K562 (cell line): ENCODE data around the gene MACF1. TPM values are rescaled to one million over a fixed set of nuclear protein-coding genes. Genes with fewer than 3 reads are reported as not detected.

Source experiments
- ATAC-seq: fragments of 200-7000 bp; cut with Tn5 transposase; 3 replicates; pipeline ENCODE4 v1.9.1; 2020; ENCODE audit warnings: moderate library complexity
- BruUV-seq: library from RNA; stranded (reverse); fragments of 400-500 nt; replicated peaks from 2 replicates; lab custom pipeline; 2021; lab: Mats Ljungman, UMichigan
- CTCF ChIA-PET: fragments of 300-600 bp; formaldehyde crosslinking; extraction: SDS; loops from one replicate; lab custom pipeline; 2021; ENCODE audit warnings: low intra/inter-chr PET ratio; lab: Yijun Ruan, JAX
- POLR2A ChIA-PET: fragments of 300-600, 350-650 bp; sonication (Branson Sonifier 250); formaldehyde crosslinking; extraction: SDS; loops from one replicate; lab custom pipeline; 2021; ENCODE audit warnings: antibody characterized with exemption, inconsistent platforms; lab: Yijun Ruan, JAX
- DNase-seq, 4 experiments: peaks; one replicate each; pipeline versions ENCODE4 v3.0.0 to v3.0.0-alpha.2; 2011 to 2018; ENCODE audit warnings: low spot score in 3 of 4, mixed read lengths in 3 of 4; ENCODE audit errors: extremely low read depth in 1 of 4
- FAIRE-seq: peaks from 2 replicates; lab custom pipeline; 2011; peaks lifted over from hg19 to GRCh38; lab: Jason Lieb, UNC
- H2AFZ ChIP-seq: 2 replicates; pipeline ENCODE4 v1.6.0; 2011; ENCODE audit warnings: low read depth, low read length, control low read depth, inconsistent platforms
- H3K27ac ChIP-seq: fragments of 200-600 bp; 3 replicates; pipeline ENCODE4 v1.8.0; 2011; ENCODE audit warnings: low read depth, mild to moderate bottlenecking, control low read depth, inconsistent platforms, low read length, moderate library complexity, mixed read lengths; ENCODE audit errors: extremely low read depth
- H3K27me3 ChIP-seq, 2 experiments: fragments of 300-600 bp in 1 of 2; 2 replicates in 1 of 2; 3 replicates in 1 of 2; pipeline versions ENCODE4 v1.6.0 to v1.8.0; 2011; ENCODE audit warnings: inconsistent platforms in 2 of 2, low read length in 2 of 2, mild to moderate bottlenecking in 1 of 2, mixed read lengths in 1 of 2, moderate library complexity in 1 of 2; ENCODE audit not compliant: control insufficient read depth in 2 of 2, insufficient read depth in 2 of 2
- H3K36me3 ChIP-seq: fragments of 300-600 bp; 3 replicates; pipeline ENCODE4 v1.8.0; 2011; ENCODE audit warnings: mild to moderate bottlenecking, low read length, inconsistent platforms; ENCODE audit not compliant: control insufficient read depth, insufficient read depth
- H3K4me1 ChIP-seq, 2 experiments: fragments of 200-600 bp in 1 of 2; replicated peaks in 1 of 2; 2 replicates in 1 of 2; 3 replicates in 1 of 2; pipeline versions ENCODE4 v1.5.1 to v1.8.0; 2011; ENCODE audit warnings: inconsistent platforms in 2 of 2, low read length in 2 of 2, mild to moderate bottlenecking in 1 of 2, mixed read lengths in 1 of 2, moderate library complexity in 1 of 2; ENCODE audit not compliant: control insufficient read depth in 2 of 2, insufficient read depth in 2 of 2
- H3K4me2 ChIP-seq: 2 replicates; pipeline ENCODE4 v1.6.1; 2011; ENCODE audit warnings: low read length, control low read depth, inconsistent platforms, mixed read lengths; ENCODE audit not compliant: insufficient read depth
- H3K4me3 ChIP-seq: fragments of 200-600 bp; sonication (generic), shearing (Covaris generic); 2 replicates; pipeline ENCODE4 v1.5.1; 2016; ENCODE audit warnings: control low read depth, inconsistent platforms
- H3K79me2 ChIP-seq: fragments of 200-600 bp; 3 replicates; pipeline ENCODE4 v1.8.0; 2011; ENCODE audit warnings: low read length, inconsistent platforms; ENCODE audit not compliant: control insufficient read depth, insufficient read depth
- H3K9ac ChIP-seq, 2 experiments: 2 replicates each; pipeline versions ENCODE4 v1.6.0 to v1.6.1; 2011; ENCODE audit warnings: low read depth in 2 of 2, low read length in 2 of 2, control low read depth in 1 of 2, inconsistent platforms in 1 of 2, mild to moderate bottlenecking in 1 of 2, mixed read lengths in 1 of 2; ENCODE audit not compliant: insufficient read depth in 1 of 2
- H3K9me1 ChIP-seq: one replicate; pipeline ENCODE4 v1.6.0; 2011; ENCODE audit warnings: inconsistent platforms, mild to moderate bottlenecking, low read length, moderate library complexity; ENCODE audit not compliant: control insufficient read depth, insufficient read depth
- H3K9me3 ChIP-seq: replicated peaks from 2 replicates; pipeline ENCODE4 v1.5.1; 2011; ENCODE audit warnings: low read depth, low read length, inconsistent platforms; ENCODE audit not compliant: control insufficient read depth, insufficient read depth
- H4K20me1 ChIP-seq: replicated peaks from 2 replicates; pipeline ENCODE4 v1.6.1; 2011; ENCODE audit warnings: low read length, inconsistent platforms, mixed read lengths; ENCODE audit not compliant: control insufficient read depth, insufficient read depth
- RBFOX2 ChIP-seq: fragments of 200-400 bp; formaldehyde crosslinking; IDR thresholded peaks from 2 replicates; pipeline ENCODE4 v1.6.1; 2017; ENCODE audit warnings: low read depth, mild to moderate bottlenecking, low read length, moderate library complexity
- SIX5 ChIP-seq, 2 experiments: IDR thresholded peaks; 2 replicates each; pipeline ENCODE4 v1.6.1; 2011; ENCODE audit warnings: low read length in 2 of 2, borderline replicate concordance in 1 of 2, low read depth in 1 of 2, mild to moderate bottlenecking in 1 of 2, moderate library complexity in 1 of 2; ENCODE audit not compliant: insufficient read depth in 1 of 2
- ZNF282 ChIP-seq: sonication (generic); formaldehyde crosslinking; IDR thresholded peaks from 2 replicates; pipeline ENCODE4 v1.8.1; 2023; ENCODE audit warnings: missing genetic modification reagents
- WGBS: fragments of 100-300 bp; shearing (Covaris generic); methylation state at CpG from one replicate; pipeline ENCODE4 v1.1.6; 2016; ENCODE audit warnings: low coverage, mixed read lengths; ENCODE audit not compliant: insufficient coverage; ENCODE audit errors: missing lambda C conversion rate; 5-methylcytosine and 5-hydroxymethylcytosine counted together
- in situ Hi-C: fragments of 300-500 bp; cut with MboI; formaldehyde crosslinking; loops from 4 replicates; pipeline ENCODE4 v1.15.0; 2018; ENCODE audit warnings: inconsistent platforms, mixed read lengths
- intact Hi-C: fragments of 100-400 bp; cut with micrococcal nuclease; formaldehyde crosslinking; loops from 2 replicates; pipeline ENCODE4 v1.14.2; 2022
- polyA plus RNA-seq, 8 experiments: library from polyadenylated mRNA; depleted of rRNA in 4 of 8; stranded (reverse) in 5 of 8; unstranded in 3 of 8; fragments of >200 nt; fragmentation: Nextera tagmentation in 2 of 8; fragmentation: Illumina TruSeq in 1 of 8; extraction: Ambion mirVana in 2 of 8; extraction: Trizol in 1 of 8; gene quantifications; 2 replicates each; pipeline versions ENCODE4 v1.2.1 to v1.2.3, GENCODE V29; 2011 to 2014; ENCODE audit warnings: inconsistent platforms in 1 of 8, missing spikeins in 1 of 8
- total RNA-seq, 7 experiments: library from RNA; depleted of rRNA in 6 of 7; stranded (reverse); fragments of >200 nt in 6 of 7; fragmentation: Illumina TruSeq in 2 of 7; extraction: Trizol in 2 of 7; gene quantifications; 2 replicates each; pipeline versions ENCODE4 v1.2.1 to v1.2.3, GENCODE V29; 2011 to 2021; ENCODE audit warnings: low replicate concordance in 1 of 7
- TF ChIP-seq, protein P1 (sequence below): fragments of 150-350 bp; conservative IDR thresholded peaks from 2 replicates; pipeline ENCODE4 v1.6.1; 2014; ENCODE audit warnings: low read length
- TF ChIP-seq, protein P2 (sequence below): fragments of 450-650 bp; formaldehyde crosslinking; IDR thresholded peaks from 2 replicates; pipeline ENCODE4 v1.4.0; 2020; ENCODE audit warnings: mild to moderate bottlenecking, moderate library complexity

The MACF1 gene
- total and polyA plus RNA-seq, 9 of the 15 experiments (the other 6 are each of a cell fraction or from before 2014, with no cell fraction given), result 13.2 to 232 (median 112) TPM

DNA sequence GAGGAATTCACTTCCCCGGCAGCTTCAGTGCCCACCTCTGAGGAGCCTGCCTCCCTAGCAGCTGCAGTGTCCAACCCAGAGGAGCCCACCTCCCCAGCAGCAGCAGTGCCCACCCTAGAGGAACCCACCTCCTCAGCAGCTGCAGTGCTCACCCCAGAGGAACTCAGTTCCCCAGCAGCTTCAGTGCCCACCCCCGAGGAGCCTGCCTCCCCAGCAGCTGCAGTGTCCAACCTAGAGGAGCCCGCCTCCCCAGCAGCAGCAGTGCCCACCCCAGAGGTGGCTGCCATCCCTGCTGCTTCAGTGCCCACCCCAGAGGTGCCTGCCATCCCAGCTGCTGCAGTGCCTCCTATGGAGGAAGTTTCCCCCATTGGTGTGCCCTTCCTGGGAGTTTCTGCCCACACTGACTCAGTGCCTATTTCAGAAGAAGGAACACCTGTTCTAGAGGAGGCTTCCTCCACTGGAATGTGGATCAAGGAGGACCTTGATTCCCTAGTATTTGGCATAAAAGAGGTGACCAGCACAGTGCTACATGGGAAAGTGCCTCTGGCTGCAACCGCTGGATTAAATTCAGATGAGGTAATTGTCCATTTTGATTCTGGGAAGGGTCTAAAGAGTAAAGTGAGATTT is 209.5 kb downstream of the MACF1 start:
- Histone ChIP-seq H3K27me3 (no peaks in the 10 kb centered on the region), H4K20me1 (peaks cover 14% of the 10 kb centered on the region), H3K9ac (peak overlapping the region in 1 of 2 experiments; percentile 39; a peak in 2 of 4 replicates), H2AFZ (no peak overlapping the region), H3K9me3 (no peaks in the 10 kb centered on the region), H3K9me1 (no peaks in the 10 kb centered on the region), H3K4me3 (no peak overlapping the region), H3K27ac (no peak overlapping the region), H3K79me2 (peaks cover 68% of the 10 kb centered on the region), H3K36me3 (peaks cover 59% of the 10 kb centered on the region), H3K4me2 (no peak overlapping the region), H3K4me1 (peaks cover 16 to 22% of the 10 kb centered on the region in 2 experiments; a peak in 4 of 5 replicates)
- ATAC-seq (no peak), DNase-seq (no peak), FAIRE-seq (no peak)
- in situ Hi-C loops, result no loop called here
- no peak for TF ChIP-seq ZNF282 (CRISPR knock-in tag)
- 0 out of 2 replicates have a peak, but pooled peaks have one; percentile 42 for TF ChIP-seq RBFOX2
- intact Hi-C loops, result loop anchor here (5.0 to 10.0 kb wide), 2 partner anchors 37 to 309 kb away; no protein-coding TSS in a partner anchor
- ChIA-PET CTCF (no interaction called here), POLR2A (interaction anchor here (0.5 to 5.9 kb wide), 7 partner anchors 10 to 384 kb away, joined by 3 to 36 read pairs (median 3); no protein-coding TSS in a partner anchor)
- WGBS, result 93% methylated on average over 4 of the region's 4 CpGs
- BruUV-seq, result no TSS peak

DNA sequence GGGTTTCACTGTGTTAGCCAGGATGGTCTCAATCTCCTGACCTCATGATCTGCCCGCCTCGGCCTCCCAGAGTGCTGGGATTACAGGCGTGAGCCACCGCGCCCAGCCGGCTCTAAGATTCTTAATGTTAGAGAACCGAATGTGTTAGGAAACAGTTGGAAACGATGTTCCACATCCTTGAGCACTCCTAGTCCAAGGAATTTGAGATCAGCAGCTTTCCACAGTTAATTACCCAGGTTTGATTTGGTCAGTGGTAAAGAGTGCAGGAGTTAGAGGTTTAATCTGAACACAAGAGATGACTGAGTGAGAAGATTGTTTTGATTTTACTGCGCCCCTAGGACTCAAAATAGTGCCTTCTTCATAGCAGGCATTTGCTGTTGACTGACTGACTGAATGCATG is 211.1 kb downstream of the MACF1 start:
- ChIA-PET POLR2A (interaction anchor here (1.2 to 5.9 kb wide), 4 partner anchors 9 to 208 kb away, joined by 3 to 36 read pairs (median 4); no protein-coding TSS in a partner anchor), CTCF (no interaction called here)
- ATAC-seq (no peak), FAIRE-seq (no peak), DNase-seq (no peak)
- no peak overlapping the region for H3K4me3 ChIP-seq
- intact Hi-C loops, result loop anchor here (10.0 kb wide), 1 partner anchor 311 kb away; no protein-coding TSS in a partner anchor
- no peak overlapping the region for H3K9ac ChIP-seq
- H3K27ac ChIP-seq, result no peak overlapping the region
- H4K20me1 ChIP-seq, result peaks cover 14% of the 10 kb centered on the region
- no peaks in the 10 kb centered on the region for H3K9me1 ChIP-seq
- peaks cover 64% of the 10 kb centered on the region for H3K36me3 ChIP-seq
- no peaks in the 10 kb centered on the region for H3K27me3 ChIP-seq
- 89% methylated on average over 9 of the region's 9 CpGs for WGBS
- peaks cover 10 to 12% of the 10 kb centered on the region in 2 experiments; a peak in 4 of 5 replicates for H3K4me1 ChIP-seq
- peaks cover 62% of the 10 kb centered on the region for H3K79me2 ChIP-seq
- BruUV-seq, result no TSS peak
- H3K9me3 ChIP-seq, result no peaks in the 10 kb centered on the region
- in situ Hi-C loops, result no loop called here
- no peak overlapping the region for H3K4me2 ChIP-seq
- no peak overlapping the region for H2AFZ ChIP-seq
- TF ChIP-seq, protein P1, sequence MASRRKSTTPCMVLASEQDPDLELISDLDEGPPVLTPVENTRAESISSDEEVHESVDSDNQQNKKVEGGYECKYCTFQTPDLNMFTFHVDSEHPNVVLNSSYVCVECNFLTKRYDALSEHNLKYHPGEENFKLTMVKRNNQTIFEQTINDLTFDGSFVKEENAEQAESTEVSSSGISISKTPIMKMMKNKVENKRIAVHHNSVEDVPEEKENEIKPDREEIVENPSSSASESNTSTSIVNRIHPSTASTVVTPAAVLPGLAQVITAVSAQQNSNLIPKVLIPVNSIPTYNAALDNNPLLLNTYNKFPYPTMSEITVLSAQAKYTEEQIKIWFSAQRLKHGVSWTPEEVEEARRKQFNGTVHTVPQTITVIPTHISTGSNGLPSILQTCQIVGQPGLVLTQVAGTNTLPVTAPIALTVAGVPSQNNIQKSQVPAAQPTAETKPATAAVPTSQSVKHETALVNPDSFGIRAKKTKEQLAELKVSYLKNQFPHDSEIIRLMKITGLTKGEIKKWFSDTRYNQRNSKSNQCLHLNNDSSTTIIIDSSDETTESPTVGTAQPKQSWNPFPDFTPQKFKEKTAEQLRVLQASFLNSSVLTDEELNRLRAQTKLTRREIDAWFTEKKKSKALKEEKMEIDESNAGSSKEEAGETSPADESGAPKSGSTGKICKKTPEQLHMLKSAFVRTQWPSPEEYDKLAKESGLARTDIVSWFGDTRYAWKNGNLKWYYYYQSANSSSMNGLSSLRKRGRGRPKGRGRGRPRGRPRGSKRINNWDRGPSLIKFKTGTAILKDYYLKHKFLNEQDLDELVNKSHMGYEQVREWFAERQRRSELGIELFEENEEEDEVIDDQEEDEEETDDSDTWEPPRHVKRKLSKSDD, result no peak
- no peak for TF ChIP-seq SIX5 (IDR thresholded peaks at IDR 0.05; ENCODE audit: borderline replicate concordance in 1 of 2, insufficient read depth in 1 of 2, low read depth in 1 of 2, low read length in 2 of 2)
- TF ChIP-seq, protein P2, sequence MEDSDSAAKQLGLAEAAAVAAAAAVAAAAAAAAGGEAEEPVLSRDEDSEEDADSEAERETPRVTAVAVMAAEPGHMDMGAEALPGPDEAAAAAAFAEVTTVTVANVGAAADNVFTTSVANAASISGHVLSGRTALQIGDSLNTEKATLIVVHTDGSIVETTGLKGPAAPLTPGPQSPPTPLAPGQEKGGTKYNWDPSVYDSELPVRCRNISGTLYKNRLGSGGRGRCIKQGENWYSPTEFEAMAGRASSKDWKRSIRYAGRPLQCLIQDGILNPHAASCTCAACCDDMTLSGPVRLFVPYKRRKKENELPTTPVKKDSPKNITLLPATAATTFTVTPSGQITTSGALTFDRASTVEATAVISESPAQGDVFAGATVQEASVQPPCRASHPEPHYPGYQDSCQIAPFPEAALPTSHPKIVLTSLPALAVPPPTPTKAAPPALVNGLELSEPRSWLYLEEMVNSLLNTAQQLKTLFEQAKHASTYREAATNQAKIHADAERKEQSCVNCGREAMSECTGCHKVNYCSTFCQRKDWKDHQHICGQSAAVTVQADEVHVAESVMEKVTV, result no peak
